Fibroblast of skin of left quadriceps (primary cell): Measurements from ENCODE around the gene ST3GAL3.
A peak's percentile ranks its signal among the peaks of the same experiment; 100 is the strongest.

Source experiments
- DNase-seq, 2 experiments: peaks; one replicate each; pipeline ENCODE4 v3.0.0-alpha.2; 2013; ENCODE audit warnings: low read depth in 2 of 2

The ST3GAL3 gene

GRCh38 chr1:43963006-43963405, 255.7 kb downstream of the ST3GAL3 start:
- DNase-seq: no peak

DNA sequence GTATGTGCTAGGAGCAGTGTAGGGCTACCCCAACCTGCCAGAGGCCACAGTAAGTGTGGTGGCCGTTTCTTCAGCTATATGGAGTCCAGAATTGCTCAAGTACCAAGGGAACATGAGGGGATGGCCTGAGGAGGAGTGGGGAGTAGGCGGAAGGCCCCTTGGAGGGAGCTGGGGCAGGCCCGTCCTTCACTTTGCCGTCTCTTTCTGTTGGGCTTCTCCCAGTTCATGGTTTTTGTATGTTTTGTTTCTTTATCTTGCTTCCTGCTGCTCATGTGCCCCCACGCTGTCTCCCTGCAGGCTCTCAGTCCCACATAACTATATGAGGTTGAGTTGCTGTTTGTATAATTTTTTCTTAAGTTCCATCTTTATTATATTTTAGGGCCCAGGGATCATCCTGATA, 256.6 kb downstream of the ST3GAL3 start:
- no peak for DNase-seq

DNA sequence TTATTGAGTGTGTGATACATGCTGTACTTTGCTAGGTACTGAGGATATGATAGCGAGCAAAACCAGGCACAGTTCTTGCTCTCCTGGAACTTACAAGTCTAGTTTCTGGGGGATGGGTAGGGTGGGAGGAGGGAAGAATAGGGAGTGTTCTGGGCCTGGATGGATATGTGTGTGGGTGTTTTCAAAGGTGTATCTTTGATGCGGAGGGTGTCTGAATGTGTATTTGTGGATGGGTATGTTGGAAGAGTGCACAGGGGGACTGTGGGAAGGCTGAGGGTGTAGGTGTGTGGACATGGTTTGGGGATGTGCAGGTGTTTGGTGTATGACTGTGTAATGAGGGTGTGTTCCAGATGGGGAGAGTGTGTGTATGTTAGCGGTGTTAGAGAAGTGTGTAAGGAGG, 258.0 kb downstream of the ST3GAL3 start:
- DNase-seq: no peak

- DNase-seq: no peak
These were observed 261.1 kb downstream of the ST3GAL3 start for GRCh38 chr1:43968348-43968948.

- DNase-seq: no peak
These were observed 262.0 kb downstream of the ST3GAL3 start for GRCh38 chr1:43969416-43969745.

GRCh38 chr1:43969746-43970466, 262.6 kb downstream of the ST3GAL3 start, which contains the start of gene DPH2:
Gene DPH2 (plus strand): TSS chr1:43970010. CDS start chr1:43970176, 166 bp downstream.
- peak; percentile 91 for DNase-seq

DNA sequence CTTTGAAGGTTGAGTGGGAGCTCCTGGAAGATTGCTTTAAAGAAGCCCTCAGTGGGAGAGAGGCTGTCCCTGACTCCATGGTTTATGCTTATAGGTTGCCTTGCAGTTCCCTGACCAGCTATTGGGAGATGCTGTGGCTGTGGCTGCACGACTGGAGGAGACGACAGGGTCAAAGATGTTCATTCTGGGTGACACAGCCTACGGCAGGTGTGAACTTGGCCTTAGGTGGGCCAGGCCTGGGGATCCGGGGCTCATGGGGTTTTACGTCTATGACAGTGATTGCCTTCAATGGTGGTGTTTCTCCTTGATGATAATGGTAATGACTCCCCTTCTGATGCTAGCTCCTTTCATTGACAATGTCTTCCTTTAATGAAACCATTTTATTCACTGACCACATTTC, 263.2 kb downstream of the ST3GAL3 start:
- no peak for DNase-seq

DNA sequence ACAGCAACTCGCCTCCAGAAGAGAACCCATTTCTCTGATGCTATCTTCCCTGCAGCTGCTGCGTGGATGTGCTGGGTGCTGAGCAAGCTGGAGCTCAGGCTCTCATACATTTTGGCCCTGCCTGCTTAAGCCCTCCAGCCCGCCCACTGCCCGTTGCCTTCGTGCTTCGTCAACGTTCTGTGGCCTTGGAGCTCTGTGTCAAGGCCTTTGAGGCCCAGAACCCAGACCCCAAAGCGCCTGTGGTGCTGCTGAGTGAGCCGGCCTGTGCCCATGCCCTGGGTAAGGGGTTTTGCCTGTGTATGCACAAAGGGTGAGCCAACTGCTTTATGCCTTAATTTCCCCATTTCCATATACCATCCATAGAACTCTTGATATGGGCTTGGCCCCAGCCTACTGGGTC, 263.6 kb downstream of the ST3GAL3 start:
- no peak for DNase-seq

GRCh38 chr1:43971336-43971980, 264.1 kb downstream of the ST3GAL3 start:
- DNase-seq: no peak

- no peak for DNase-seq
These were observed 266.7 kb downstream of the ST3GAL3 start for GRCh38 chr1:43973981-43974442.

GRCh38 chr1:43974443-43975248, 267.3 kb downstream of the ST3GAL3 start, which contains the start of gene ATP6V0B:
Gene ATP6V0B (plus strand): TSS chr1:43974960. CDS start chr1:43975041, 81 bp downstream.
- DNase-seq: peak; percentile 79 to 80

DNA sequence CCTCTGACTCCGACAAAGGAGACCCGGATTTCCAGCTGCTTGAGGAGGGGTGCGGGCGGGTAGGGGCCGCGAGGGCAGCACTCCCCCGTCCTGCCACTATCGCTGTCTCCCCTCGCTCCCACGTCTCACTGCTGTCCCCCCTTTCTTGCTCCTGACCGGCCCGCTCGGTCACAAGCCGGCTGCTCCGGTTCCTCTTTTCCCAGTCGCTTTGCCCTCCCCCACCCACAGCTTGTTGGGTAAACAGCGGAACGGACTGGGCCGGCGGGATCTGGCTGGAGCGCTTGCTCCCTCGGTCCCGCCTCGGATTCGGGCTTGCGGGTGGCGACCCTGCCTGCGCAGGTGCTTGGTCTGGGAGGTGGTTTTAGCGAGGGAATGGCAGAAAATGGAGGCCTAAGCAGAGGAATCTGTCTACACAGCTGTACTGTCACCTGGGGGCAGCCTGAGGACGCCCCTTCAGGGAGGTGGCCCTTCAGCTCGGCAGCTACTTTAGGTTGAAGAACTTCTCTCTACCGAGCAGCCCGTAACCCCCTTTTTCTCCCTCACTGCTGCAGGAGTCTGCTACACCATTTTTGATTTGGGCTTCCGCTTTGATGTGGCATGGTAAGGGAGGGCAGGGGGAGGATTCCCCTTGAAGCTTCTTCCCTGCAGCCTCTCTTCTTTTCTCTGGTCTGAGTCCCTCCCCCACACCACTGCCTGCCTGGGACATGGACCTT, 268.1 kb downstream of the ST3GAL3 start:
- no peak for DNase-seq

- DNase-seq: no peak
These were observed 268.7 kb downstream of the ST3GAL3 start for GRCh38 chr1:43976045-43976444.

GRCh38 chr1:43976890-43977289, 269.6 kb downstream of the ST3GAL3 start:
- DNase-seq: no peak

GRCh38 chr1:43977376-43978263, 270.3 kb downstream of the ST3GAL3 start:
- DNase-seq: no peak

DNA sequence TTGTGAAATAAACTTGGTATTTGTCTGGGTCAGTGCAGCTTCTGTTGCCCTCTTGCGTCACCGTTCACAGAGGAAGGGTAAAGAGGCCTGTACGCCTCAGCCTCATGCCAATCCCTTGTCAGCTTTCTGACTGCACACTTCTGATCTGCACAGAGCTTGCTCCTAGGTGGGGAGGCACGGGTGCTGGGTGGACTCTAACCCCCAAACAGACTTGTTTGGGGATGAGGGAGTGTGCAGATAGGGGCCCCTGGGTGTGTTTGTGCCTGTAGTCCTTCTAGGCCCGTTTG, 270.9 kb downstream of the ST3GAL3 start:
- DNase-seq: no peak

GRCh38 chr1:43978551-43979260, 271.4 kb downstream of the ST3GAL3 start, which contains the start of gene B4GALT2:
Gene B4GALT2 (plus strand): TSS chr1:43979210. CDS start chr1:43981161, 1,951 bp downstream.
- no peak for DNase-seq

- no peak for DNase-seq
These were observed 271.9 kb downstream of the ST3GAL3 start for GRCh38 chr1:43979261-43979527.

- DNase-seq: no peak
These were observed 272.4 kb downstream of the ST3GAL3 start for GRCh38 chr1:43979528-43980254.
